ENCODE results near the gene PAPSS2.

DNA sequence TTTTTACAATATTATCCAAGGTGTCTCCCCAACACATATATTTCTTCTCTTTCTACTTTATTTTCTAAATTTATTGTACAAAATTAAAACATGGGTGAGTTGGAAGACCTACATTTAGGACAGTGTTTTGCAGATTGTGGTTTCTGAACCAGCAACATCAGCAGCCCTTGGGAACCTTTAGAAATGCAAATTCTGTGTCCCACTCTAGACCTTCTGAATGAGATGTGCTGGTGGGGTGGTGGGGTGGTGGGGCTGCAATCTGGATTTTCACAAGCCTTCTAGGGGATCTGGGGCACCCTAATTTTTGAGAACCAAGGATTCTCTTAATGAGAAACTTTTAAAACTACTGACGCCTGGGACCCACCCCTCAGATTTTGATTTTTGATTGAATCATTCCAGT lies 7.4 kb upstream of the PAPSS2 start:
- TF ChIP-seq, protein P1, sequence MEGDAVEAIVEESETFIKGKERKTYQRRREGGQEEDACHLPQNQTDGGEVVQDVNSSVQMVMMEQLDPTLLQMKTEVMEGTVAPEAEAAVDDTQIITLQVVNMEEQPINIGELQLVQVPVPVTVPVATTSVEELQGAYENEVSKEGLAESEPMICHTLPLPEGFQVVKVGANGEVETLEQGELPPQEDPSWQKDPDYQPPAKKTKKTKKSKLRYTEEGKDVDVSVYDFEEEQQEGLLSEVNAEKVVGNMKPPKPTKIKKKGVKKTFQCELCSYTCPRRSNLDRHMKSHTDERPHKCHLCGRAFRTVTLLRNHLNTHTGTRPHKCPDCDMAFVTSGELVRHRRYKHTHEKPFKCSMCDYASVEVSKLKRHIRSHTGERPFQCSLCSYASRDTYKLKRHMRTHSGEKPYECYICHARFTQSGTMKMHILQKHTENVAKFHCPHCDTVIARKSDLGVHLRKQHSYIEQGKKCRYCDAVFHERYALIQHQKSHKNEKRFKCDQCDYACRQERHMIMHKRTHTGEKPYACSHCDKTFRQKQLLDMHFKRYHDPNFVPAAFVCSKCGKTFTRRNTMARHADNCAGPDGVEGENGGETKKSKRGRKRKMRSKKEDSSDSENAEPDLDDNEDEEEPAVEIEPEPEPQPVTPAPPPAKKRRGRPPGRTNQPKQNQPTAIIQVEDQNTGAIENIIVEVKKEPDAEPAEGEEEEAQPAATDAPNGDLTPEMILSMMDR (IDR thresholded peaks at IDR 0.05; ENCODE audit: insufficient read depth, low read length, poor library complexity, severe bottlenecking) = no peak
- TF ChIP-seq EZH2phosphoT487 (conservative IDR thresholded peaks at IDR 0.05; ENCODE audit: low read length) = no peak

All from SU-DHL-6 (cell line).